ENCODE measurements around the gene GALNTL6.

- TF ChIP-seq POLR2A (IDR thresholded peaks at IDR 0.05) (no peak), CTCF (IDR thresholded peaks at IDR 0.05) (no peak)
Observed at GRCh38 chr4:172061204-172061603, 248.0 kb downstream of the GALNTL6 start.

Data from suprapubic skin (tissue), 3 donors.